PC-9 (cell line): ENCODE measurements around the gene STK39.

Experiments
- CTCF ChIP-seq: fragments of 200-600 bp; sonication (generic); conservative IDR thresholded peaks from 2 replicates; pipeline ENCODE4 v1.6.1; 2017; ENCODE audit warnings: mixed run types, antibody characterized with exemption, mild to moderate bottlenecking, moderate library complexity
- EZH2 ChIP-seq: fragments of 200-600 bp; sonication (generic); IDR thresholded peaks from 2 replicates; pipeline ENCODE4 v1.8.0; 2017; ENCODE audit warnings: antibody characterized with exemption, low read depth

- TF ChIP-seq EZH2 (no peak), CTCF (no peak)
These were observed 285.8 kb downstream of the STK39 start for GRCh38 chr2:167961536-167962048.
